Liver (tissue), 9 donors: ENCODE data around the gene CAPS. TPM values are rescaled to one million over a fixed set of nuclear protein-coding genes. Genes with fewer than 3 reads are reported as not detected.
"Not testable (repeated sequence)": the region's sequence is repeated elsewhere in the genome, so short reads cannot be mapped to it uniquely, and the experiment has no call there.

Experiments used
- DNase-seq: peaks from one replicate; pipeline ENCODE4 v3.0.0-alpha.2; 2017; ENCODE audit warnings: low spot score
- H3K27ac ChIP-seq, 2 donors: one replicate each; pipeline ENCODE4 v1.7.0; 2013; ENCODE audit warnings: inconsistent platforms in 2 of 2, low read length in 2 of 2, control low read depth in 1 of 2, low read depth in 1 of 2, mild to moderate bottlenecking in 1 of 2
- H3K27me3 ChIP-seq, 4 donors: one replicate each; pipeline versions ENCODE4 v1.6.1 to v1.7.0; 2013; ENCODE audit warnings: low read length in 3 of 4, inconsistent platforms in 1 of 4, mild to moderate bottlenecking in 1 of 4, moderate library complexity in 1 of 4; ENCODE audit not compliant: control insufficient read depth in 4 of 4, insufficient read depth in 4 of 4
- H3K36me3 ChIP-seq, 4 donors: one replicate each; pipeline versions ENCODE4 v1.6.1 to v1.7.0; 2013; ENCODE audit warnings: low read length in 3 of 4, mild to moderate bottlenecking in 3 of 4, low read depth in 1 of 4, moderate library complexity in 1 of 4; ENCODE audit not compliant: control insufficient read depth in 4 of 4, insufficient read depth in 3 of 4
- H3K4me1 ChIP-seq, 4 donors: one replicate each; pipeline versions ENCODE4 v1.6.1 to v1.7.0; 2013; ENCODE audit warnings: low read length in 3 of 4, mild to moderate bottlenecking in 3 of 4, moderate library complexity in 1 of 4; ENCODE audit not compliant: control insufficient read depth in 4 of 4, insufficient read depth in 4 of 4
- H3K4me3 ChIP-seq, 3 donors: one replicate each; pipeline versions ENCODE4 v1.6.1 to v1.7.0; 2013; ENCODE audit warnings: low read length in 3 of 3, control low read depth in 1 of 3, low read depth in 1 of 3, mild to moderate bottlenecking in 1 of 3
- H3K9ac ChIP-seq, 2 donors: one replicate each; pipeline ENCODE4 v1.7.0; 2013; ENCODE audit warnings: low read length in 2 of 2, mild to moderate bottlenecking in 2 of 2, moderate library complexity in 2 of 2, control low read depth in 1 of 2, low read depth in 1 of 2
- H3K9me3 ChIP-seq, 4 donors: one replicate each; pipeline versions ENCODE4 v1.6.1 to v1.7.0; 2013; ENCODE audit warnings: low read length in 3 of 4; ENCODE audit not compliant: control insufficient read depth in 4 of 4
- ATF3 ChIP-seq: IDR thresholded peaks from 2 replicates; pipeline ENCODE4 v1.6.1; 2016; ENCODE audit warnings: antibody characterized with exemption
- CTCF ChIP-seq: fragments of 150-350 bp; IDR thresholded peaks from 2 replicates; pipeline ENCODE4 v1.5.1; 2017; ENCODE audit warnings: improper control_type of control experiment, low read depth, low read length; ENCODE audit not compliant: missing input control
- EGR1 ChIP-seq, 2 donors: IDR thresholded peaks; 2 replicates each; pipeline ENCODE4 v1.6.1; 2016 to 2018; ENCODE audit warnings: antibody characterized with exemption in 2 of 2, low read depth in 2 of 2
- FOXA1 ChIP-seq: IDR thresholded peaks from 2 replicates; pipeline ENCODE4 v1.6.1; 2016; ENCODE audit warnings: antibody characterized with exemption
- FOXA2 ChIP-seq: IDR thresholded peaks from 2 replicates; pipeline ENCODE4 v1.6.1; 2016; ENCODE audit warnings: antibody characterized with exemption
- GABPA ChIP-seq, 2 donors: IDR thresholded peaks in 1 of 2; conservative IDR thresholded peaks in 1 of 2; 2 replicates each; pipeline ENCODE4 v1.6.1; 2016; ENCODE audit warnings: antibody characterized with exemption in 2 of 2, mild to moderate bottlenecking in 1 of 2, moderate library complexity in 1 of 2
- HNF4A ChIP-seq, 2 donors: conservative IDR thresholded peaks; 2 replicates each; pipeline ENCODE4 v1.6.1; 2016; ENCODE audit warnings: antibody characterized with exemption in 2 of 2, mild to moderate bottlenecking in 2 of 2
- HNF4G ChIP-seq: IDR thresholded peaks from 2 replicates; pipeline ENCODE4 v1.6.1; 2016; ENCODE audit warnings: antibody characterized with exemption
- JUND ChIP-seq, 2 donors: IDR thresholded peaks; 2 replicates each; pipeline ENCODE4 v1.6.1; 2016; ENCODE audit warnings: antibody characterized with exemption in 2 of 2
- MAX ChIP-seq: IDR thresholded peaks from 2 replicates; pipeline ENCODE4 v1.6.1; 2016; ENCODE audit warnings: antibody characterized with exemption
- NR2F2 ChIP-seq: IDR thresholded peaks from 2 replicates; pipeline ENCODE4 v1.6.1; 2016; ENCODE audit warnings: antibody characterized with exemption
- RAD21 ChIP-seq, 2 donors: IDR thresholded peaks; 2 replicates each; pipeline ENCODE4 v1.6.1; 2016; ENCODE audit warnings: antibody characterized with exemption in 2 of 2, mild to moderate bottlenecking in 2 of 2
- REST ChIP-seq: IDR thresholded peaks from 2 replicates; pipeline ENCODE4 v1.6.1; 2016; ENCODE audit warnings: antibody characterized with exemption, mild to moderate bottlenecking
- RXRA ChIP-seq, 2 donors: IDR thresholded peaks; 2 replicates each; pipeline ENCODE4 v1.6.1; 2017 to 2018; ENCODE audit warnings: antibody characterized with exemption in 2 of 2, mild to moderate bottlenecking in 1 of 2
- SP1 ChIP-seq: IDR thresholded peaks from 2 replicates; pipeline ENCODE4 v1.6.1; 2018; ENCODE audit warnings: antibody characterized with exemption, mild to moderate bottlenecking
- TAF1 ChIP-seq: conservative IDR thresholded peaks from 2 replicates; pipeline ENCODE4 v1.6.1; 2016; ENCODE audit warnings: antibody characterized with exemption, mild to moderate bottlenecking
- YY1 ChIP-seq: IDR thresholded peaks from 2 replicates; pipeline ENCODE4 v1.6.1; 2016; ENCODE audit warnings: antibody characterized with exemption, mild to moderate bottlenecking
- ZBTB33 ChIP-seq: IDR thresholded peaks from 2 replicates; pipeline ENCODE4 v1.6.1; 2016; ENCODE audit warnings: antibody characterized with exemption
- WGBS: extraction: QIAGEN DNeasy Blood & Tissue Kit; methylation state at CpG from one replicate; pipeline ENCODE4 v1.1.7; 2013; 5-methylcytosine and 5-hydroxymethylcytosine counted together
- polyA plus RNA-seq, 2 donors: library from polyadenylated mRNA; stranded (reverse) in 1 of 2; unstranded in 1 of 2; fragments of 200-250 nt in 1 of 2; fragments of >200 nt in 1 of 2; fragmentation: Nextera tagmentation in 1 of 2; extraction: Ambion mirVana in 1 of 2; gene quantifications; one replicate each; pipeline versions ENCODE4 v1.2.1 to v1.2.3, GENCODE V29; 2013 to 2015
- total RNA-seq, 2 donors: library from RNA; depleted of rRNA; stranded (reverse); fragments of >200 nt; gene quantifications; one replicate each; pipeline ENCODE4 v1.2.3, GENCODE V29; 2014
- donor health status: healthy.
- donor health status: healthy.
- donor health status: healthy.
- donor health status: healthy.
- donor health status: healthy.

Gene CAPS
- total and polyA plus RNA-seq, 4 donors, result 2.1 to 11.4 (median 3.5) TPM

GRCh38 chr19:5873617-5874199, 40.3 kb upstream of the CAPS start:
- Histone ChIP-seq H3K9me3 (no peaks in the 10 kb centered on the region), H3K9ac (no peak overlapping the region), H3K27me3 (no peaks in the 10 kb centered on the region), H3K36me3 (no peaks in the 10 kb centered on the region), H3K4me3 (no peak overlapping the region), H3K4me1 (peaks cover 4 to 9% (median 5%) of the 10 kb centered on the region in 4 donors), H3K27ac (no peak overlapping the region)
- TF ChIP-seq RXRA (IDR thresholded peaks at IDR 0.05), result peak; percentile 10 to 31
- TF ChIP-seq HNF4A (conservative IDR thresholded peaks at IDR 0.05), result peak in 1 of 2 donors; percentile 19
- TF ChIP-seq TAF1, result no peak
- no peak for DNase-seq
- 89% methylated on average over 12 of the region's 12 CpGs for WGBS

GRCh38 chr19:5874496-5874895, 39.6 kb upstream of the CAPS start:
- not testable (repeated sequence) for H3K4me1 ChIP-seq, DNase-seq, H3K27me3 ChIP-seq, H3K9ac ChIP-seq, H3K36me3 ChIP-seq, H3K27ac ChIP-seq, H3K4me3 ChIP-seq, H3K9me3 ChIP-seq
- WGBS, result 82% methylated on average over 7 of the region's 7 CpGs

- no peak overlapping the region for H3K27ac ChIP-seq
- H3K9me3 ChIP-seq, result no peaks in the 10 kb centered on the region
- TF ChIP-seq HNF4G (no peak), GABPA (IDR thresholded peaks at IDR 0.05 in 1 of 2, conservative IDR thresholded peaks at IDR 0.05 in 1 of 2) (no peak), EGR1 (IDR thresholded peaks at IDR 0.05; ENCODE audit: low read depth in 2 of 2) (no peak), SP1 (no peak), CTCF (no peak), YY1 (no peak), JUND (IDR thresholded peaks at IDR 0.05) (no peak), MAX (no peak), RAD21 (IDR thresholded peaks at IDR 0.05) (no peak), RXRA (IDR thresholded peaks at IDR 0.05) (no peak), TAF1 (no peak), FOXA2 (no peak), REST (no peak), FOXA1 (no peak), ATF3 (no peak), NR2F2 (no peak), ZBTB33 (no peak), HNF4A (conservative IDR thresholded peaks at IDR 0.05) (no peak)
- WGBS, result 88% methylated on average over 8 of the region's 8 CpGs
- H3K27me3 ChIP-seq, result no peaks in the 10 kb centered on the region
- no peak for DNase-seq
- H3K36me3 ChIP-seq, result no peaks in the 10 kb centered on the region
- no peak overlapping the region for H3K4me3 ChIP-seq
- peaks cover 8 to 23% (median 14%) of the 10 kb centered on the region in 4 donors for H3K4me1 ChIP-seq
- H3K9ac ChIP-seq, result no peak overlapping the region
These were observed 36.6 kb upstream of the CAPS start for GRCh38 chr19:5877427-5877826.
